GM12878 (cell line): ENCODE results near the gene CHIT1. TPM values are rescaled to one million over a fixed set of nuclear protein-coding genes. Genes with fewer than 3 reads are reported as not detected.

Experiments used
- ATAC-seq: fragments of 200-7000 bp; cut with Tn5 transposase; 3 replicates; pipeline ENCODE4 v1.9.1; 2020; ENCODE audit warnings: mild to moderate bottlenecking, moderate library complexity
- BruUV-seq: library from RNA; stranded (reverse); fragments of 400-500 nt; replicated peaks from 2 replicates; lab custom pipeline; 2021; lab: Mats Ljungman, UMichigan
- CTCF ChIA-PET: fragments of 300-600 bp; sonication (Branson Sonifier 250); formaldehyde crosslinking; extraction: SDS; loops from one replicate; lab custom pipeline; 2021; ENCODE audit warnings: inconsistent platforms; lab: Yijun Ruan, JAX
- POLR2A ChIA-PET: fragments of 350-600 bp; formaldehyde crosslinking; extraction: SDS; loops from one replicate; lab custom pipeline; 2021; ENCODE audit warnings: inconsistent platforms; lab: Charles Lee
- RAD21 ChIA-PET: fragments of 300-600 bp; sonication (Branson Sonifier 250); formaldehyde crosslinking; loops from one replicate; lab custom pipeline; 2023; ENCODE audit warnings: antibody characterized with exemption; ENCODE audit not compliant: unreplicated experiment; lab: Charles Lee
- SMC1A ChIA-PET: fragments of 300-600 bp; sonication (Branson Sonifier 250); formaldehyde crosslinking; loops from one replicate; lab custom pipeline; 2023; ENCODE audit not compliant: unreplicated experiment, uncharacterized antibody; lab: Charles Lee
- DNase-seq: peaks from one replicate; pipeline ENCODE4 v3.0.0-alpha.2; 2011; ENCODE audit warnings: low read depth, low spot score
- FAIRE-seq: peaks from 3 replicates; lab custom pipeline; 2011; peaks lifted over from hg19 to GRCh38; lab: Jason Lieb, UNC
- H2AFZ ChIP-seq: 2 replicates; pipeline ENCODE4 v1.6.0; 2011; ENCODE audit warnings: low read depth, low read length, control low read depth; ENCODE audit not compliant: control insufficient read depth
- H3K27ac ChIP-seq: 2 replicates; pipeline ENCODE4 v1.5.1; 2011; ENCODE audit warnings: control low read depth; ENCODE audit not compliant: control insufficient read depth, insufficient read depth
- H3K27me3 ChIP-seq, 2 experiments: replicated peaks in 1 of 2; 2 replicates each; pipeline versions ENCODE4 v1.6.0 to v1.6.1; 2011; ENCODE audit warnings: low read length in 1 of 2; ENCODE audit not compliant: control insufficient read depth in 2 of 2, insufficient read depth in 2 of 2
- H3K36me3 ChIP-seq, 2 experiments: 2 replicates each; pipeline ENCODE4 v1.5.1; 2011; ENCODE audit warnings: low read length in 1 of 2; ENCODE audit not compliant: control insufficient read depth in 2 of 2, insufficient read depth in 2 of 2
- H3K4me1 ChIP-seq: 2 replicates; pipeline ENCODE4 v1.6.1; 2011; ENCODE audit warnings: mild to moderate bottlenecking, low read length, moderate library complexity, mixed read lengths; ENCODE audit not compliant: control insufficient read depth, insufficient read depth
- H3K4me2 ChIP-seq: 2 replicates; pipeline ENCODE4 v1.6.0; 2011; ENCODE audit warnings: control low read depth; ENCODE audit not compliant: control insufficient read depth, insufficient read depth
- H3K4me3 ChIP-seq: fragments of 200-600 bp; sonication (generic); 2 replicates; pipeline ENCODE4 v1.5.1; 2016
- H3K79me2 ChIP-seq: 2 replicates; pipeline ENCODE4 v1.6.0; 2011; ENCODE audit warnings: low read length; ENCODE audit not compliant: control insufficient read depth, insufficient read depth
- H3K9ac ChIP-seq: 2 replicates; pipeline ENCODE4 v1.8.0; 2011; ENCODE audit warnings: low read length, control low read depth, mixed read lengths; ENCODE audit not compliant: control insufficient read depth, insufficient read depth
- H3K9me3 ChIP-seq: replicated peaks from 3 replicates; pipeline ENCODE4 v1.5.1; 2011; ENCODE audit warnings: mild to moderate bottlenecking, low read length; ENCODE audit not compliant: control insufficient read depth, insufficient read depth
- H4K20me1 ChIP-seq: 2 replicates; pipeline ENCODE4 v1.6.0; 2011; ENCODE audit not compliant: control insufficient read depth, insufficient read depth
- BCL11A ChIP-seq: IDR thresholded peaks from 2 replicates; pipeline ENCODE4 v1.6.1; 2011; ENCODE audit warnings: low read depth, low read length
- BHLHE40 ChIP-seq, 2 experiments: fragments of 450-650 bp in 1 of 2; IDR thresholded peaks; 2 replicates each; pipeline ENCODE4 v1.6.1; 2011 to 2017; ENCODE audit warnings: low read depth in 2 of 2, borderline replicate concordance in 1 of 2, improper control_type of control experiment in 1 of 2, low read length in 1 of 2, mild to moderate bottlenecking in 1 of 2
- BMI1 ChIP-seq: fragments of 450-650 bp; IDR thresholded peaks from 2 replicates; pipeline ENCODE4 v1.6.1; 2016; ENCODE audit warnings: mild to moderate bottlenecking, moderate library complexity, borderline replicate concordance
- CTCF ChIP-seq, 3 experiments: IDR thresholded peaks in 2 of 3; conservative IDR thresholded peaks in 1 of 3; 2 replicates each; pipeline ENCODE4 v1.5.1; 2011; ENCODE audit warnings: low read depth in 3 of 3, low read length in 3 of 3, mild to moderate bottlenecking in 3 of 3, control low read depth in 2 of 3, moderate library complexity in 2 of 3, inconsistent platforms in 1 of 3, mixed read lengths in 1 of 3; ENCODE audit not compliant: control insufficient read depth in 2 of 3, insufficient read depth in 1 of 3; ENCODE audit errors: extremely low read depth in 1 of 3
- E4F1 ChIP-seq: fragments of 450-650 bp; IDR thresholded peaks from 2 replicates; pipeline ENCODE4 v1.6.1; 2018; ENCODE audit warnings: borderline replicate concordance, mild to moderate bottlenecking; ENCODE audit not compliant: partially characterized antibody
- KAT2A ChIP-seq: conservative IDR thresholded peaks from 2 replicates; pipeline ENCODE4 v1.6.1; 2011; ENCODE audit warnings: low read depth, low read length; ENCODE audit not compliant: control insufficient read depth
- KDM1A ChIP-seq: fragments of 200-600 bp; sonication (generic); IDR thresholded peaks from 2 replicates; pipeline ENCODE4 v1.6.1; 2016; ENCODE audit warnings: borderline replicate concordance
- MTA2 ChIP-seq: fragments of 450-650 bp; IDR thresholded peaks from 2 replicates; pipeline ENCODE4 v1.6.1; 2016; ENCODE audit warnings: low read depth, mild to moderate bottlenecking, moderate library complexity
- POLR2A ChIP-seq: IDR thresholded peaks from 2 replicates; pipeline ENCODE4 v1.6.1; 2011; ENCODE audit warnings: low read depth, mild to moderate bottlenecking, low read length
- RUNX3 ChIP-seq: IDR thresholded peaks from 2 replicates; pipeline ENCODE4 v1.6.1; 2012; ENCODE audit warnings: low read length, inconsistent platforms
- SMAD1 ChIP-seq: fragments of 450-650 bp; IDR thresholded peaks from 2 replicates; pipeline ENCODE4 v1.6.1; 2018; ENCODE audit warnings: mild to moderate bottlenecking, low read depth; ENCODE audit not compliant: partially characterized antibody
- SMARCA5 ChIP-seq: fragments of 450-650 bp; IDR thresholded peaks from 2 replicates; pipeline ENCODE4 v1.6.1; 2017; ENCODE audit warnings: mild to moderate bottlenecking
- SPI1 ChIP-seq: IDR thresholded peaks from 2 replicates; pipeline ENCODE4 v1.6.1; 2011; ENCODE audit warnings: low read depth, mild to moderate bottlenecking, low read length, moderate library complexity, borderline replicate concordance; ENCODE audit not compliant: insufficient read depth
- TBL1XR1 ChIP-seq: IDR thresholded peaks from 2 replicates; pipeline ENCODE4 v1.6.1; 2012; ENCODE audit warnings: low read depth, low read length, improper control_type of control experiment
- TCF3 ChIP-seq: IDR thresholded peaks from 2 replicates; pipeline ENCODE4 v1.6.1; 2012; ENCODE audit warnings: low read depth, mild to moderate bottlenecking, low read length, borderline replicate concordance; ENCODE audit not compliant: insufficient read depth
- TCF7 ChIP-seq: IDR thresholded peaks from 2 replicates; pipeline ENCODE4 v1.6.1; 2014; ENCODE audit warnings: antibody characterized with exemption, borderline replicate concordance
- ZBTB33 ChIP-seq: fragments of 450-650 bp; IDR thresholded peaks from 2 replicates; pipeline ENCODE4 v1.6.1; 2017; ENCODE audit warnings: mild to moderate bottlenecking
- ZNF207 ChIP-seq: fragments of 450-650 bp; IDR thresholded peaks from 2 replicates; pipeline ENCODE4 v1.6.1; 2014; ENCODE audit warnings: antibody characterized with exemption, mild to moderate bottlenecking, borderline replicate concordance
- ZNF622 ChIP-seq: fragments of 450-650 bp; IDR thresholded peaks from 2 replicates; pipeline ENCODE4 v1.6.1; 2017; ENCODE audit warnings: mild to moderate bottlenecking, inconsistent platforms
- ZSCAN29 ChIP-seq: fragments of 450-650 bp; IDR thresholded peaks from 2 replicates; pipeline ENCODE4 v1.6.1; 2017; ENCODE audit warnings: mild to moderate bottlenecking, moderate library complexity
- WGBS: methylation state at CpG from one replicate; pipeline ENCODE4 v1.1.6; 2016; ENCODE audit warnings: low lambda C conversion rate; ENCODE audit not compliant: insufficient replicate concordance, insufficient coverage; ENCODE audit errors: missing lambda C conversion rate; 5-methylcytosine and 5-hydroxymethylcytosine counted together
- in situ Hi-C: fragments of 300-500 bp; cut with MboI; formaldehyde crosslinking; loops from 9 replicates; pipeline ENCODE4 v1.14.3; 2018; ENCODE audit warnings: mixed read lengths
- intact Hi-C: fragments of 100-400 bp; cut with micrococcal nuclease; formaldehyde crosslinking; loops from one replicate; pipeline ENCODE4 v1.14.2; 2022; ENCODE audit not compliant: unreplicated experiment
- polyA plus RNA-seq, 11 experiments: library from polyadenylated mRNA; depleted of rRNA in 4 of 11; unstranded in 6 of 11; stranded (reverse) in 5 of 11; fragments of >200 nt; fragmentation: Nextera tagmentation in 4 of 11; fragmentation: Illumina TruSeq in 1 of 11; extraction: Ambion mirVana in 4 of 11; extraction: Trizol in 1 of 11; gene quantifications; 1 replicate in 1 of 11; 2 replicates in 10 of 11; pipeline versions ENCODE4 v1.2.1 to v1.2.3, GENCODE V29; 2011 to 2016; ENCODE audit warnings: inconsistent platforms in 2 of 11, missing spikeins in 2 of 11, low read depth in 1 of 11
- total RNA-seq, 4 experiments: library from RNA; depleted of rRNA in 3 of 4; stranded (reverse); fragments of >200 nt in 3 of 4; fragmentation: Illumina TruSeq in 1 of 4; extraction: Trizol in 1 of 4; gene quantifications; 2 replicates each; pipeline versions ENCODE4 v1.2.1 to v1.2.3, GENCODE V29; 2013 to 2021

Gene CHIT1
- total and polyA plus RNA-seq, 10 of the 15 experiments (the other 5 are each of a cell fraction or from before 2014, with no cell fraction given) = 0.02 to 2.1 (median 0.76) TPM

- no peak overlapping the region for H3K4me3 ChIP-seq
- H3K4me2 ChIP-seq = no peak overlapping the region
- FAIRE-seq (no peak), DNase-seq (no peak), ATAC-seq (no peak)
- no peak overlapping the region for H2AFZ ChIP-seq
- no peaks in the 10 kb centered on the region for H3K27me3 ChIP-seq
- H4K20me1 ChIP-seq = no peaks in the 10 kb centered on the region
- H3K4me1 ChIP-seq = no peaks in the 10 kb centered on the region
- WGBS = 23% methylated on average over 2 of the region's 2 CpGs
- ChIA-PET SMC1A (interaction anchor here (0.7 to 3.6 kb wide), 5 partner anchors 13 to 77 kb away, joined by 3 to 11 read pairs (median 3); no protein-coding TSS in a partner anchor), RAD21 (no interaction called here), CTCF (interaction anchor here (0.7 to 1.5 kb wide), 4 partner anchors 16 to 237 kb away, joined by 3 to 5 read pairs (median 4); no protein-coding TSS in a partner anchor), POLR2A (no interaction called here)
- H3K36me3 ChIP-seq = no peaks in the 10 kb centered on the region
- peaks cover 1% of the 10 kb centered on the region; the same call in 1 of the 3 replicates for H3K9me3 ChIP-seq
- no peaks in the 10 kb centered on the region for H3K79me2 ChIP-seq
- no peak overlapping the region for H3K9ac ChIP-seq
- no TSS peak for BruUV-seq
- intact Hi-C loops = no loop called here
- H3K27ac ChIP-seq = no peak overlapping the region
- in situ Hi-C loops = no loop called here
- TF ChIP-seq SMAD1 = no peak
- TF ChIP-seq POLR2A = no peak
- no peak for TF ChIP-seq ZSCAN29
- no peak for TF ChIP-seq ZNF207
- no peak for TF ChIP-seq SPI1
- TF ChIP-seq TBL1XR1 = no peak
- TF ChIP-seq BHLHE40 (IDR thresholded peaks at IDR 0.05; ENCODE audit: borderline replicate concordance in 1 of 2, low read depth in 2 of 2, low read length in 1 of 2) = no peak
- TF ChIP-seq TCF7 = no peak
- no peak for TF ChIP-seq SMARCA5
- TF ChIP-seq ZBTB33 = no peak
- TF ChIP-seq CTCF (IDR thresholded peaks at IDR 0.05 in 2 of 3, conservative IDR thresholded peaks at IDR 0.05 in 1 of 3; ENCODE audit: control insufficient read depth in 2 of 3, extremely low read depth in 1 of 3, insufficient read depth in 1 of 3, low read depth in 3 of 3, low read length in 3 of 3) = no peak
- TF ChIP-seq TCF3 = no peak
- TF ChIP-seq MTA2 = no peak
- no peak for TF ChIP-seq RUNX3
- TF ChIP-seq BMI1 = no peak
- TF ChIP-seq KDM1A = no peak
- TF ChIP-seq BCL11A = no peak
- no peak for TF ChIP-seq ZNF622
- TF ChIP-seq KAT2A = no peak
- no peak for TF ChIP-seq E4F1
These were observed 21.4 kb upstream of the CHIT1 start for GRCh38 chr1:203250911-203251310.
